ES-I3 (cell line): ENCODE results near the gene SLC7A4.
A peak's percentile ranks its signal among the peaks of the same experiment; 100 is the strongest.
"Not testable (repeated sequence)": the region's sequence is repeated elsewhere in the genome, so short reads cannot be mapped to it uniquely, and the experiment has no call there.

Source experiments
- H3K36me3 ChIP-seq: 2 replicates; pipeline ENCODE4 v1.6.1; 2013; ENCODE audit warnings: mild to moderate bottlenecking, low read length, control low read depth, moderate library complexity; ENCODE audit not compliant: insufficient read depth
- H3K4me1 ChIP-seq: 2 replicates; pipeline ENCODE4 v1.6.1; 2013; ENCODE audit warnings: mild to moderate bottlenecking, control low read depth, low read length; ENCODE audit not compliant: insufficient read depth
- H3K9ac ChIP-seq: 2 replicates; pipeline ENCODE4 v1.6.1; 2013; ENCODE audit warnings: low read depth, mild to moderate bottlenecking, low read length, moderate library complexity
- H3K9me3 ChIP-seq: 2 replicates; pipeline ENCODE4 v1.6.1; 2013; ENCODE audit warnings: mild to moderate bottlenecking, low read length, moderate library complexity; ENCODE audit not compliant: control insufficient read depth, insufficient read depth

SLC7A4 gene

DNA sequence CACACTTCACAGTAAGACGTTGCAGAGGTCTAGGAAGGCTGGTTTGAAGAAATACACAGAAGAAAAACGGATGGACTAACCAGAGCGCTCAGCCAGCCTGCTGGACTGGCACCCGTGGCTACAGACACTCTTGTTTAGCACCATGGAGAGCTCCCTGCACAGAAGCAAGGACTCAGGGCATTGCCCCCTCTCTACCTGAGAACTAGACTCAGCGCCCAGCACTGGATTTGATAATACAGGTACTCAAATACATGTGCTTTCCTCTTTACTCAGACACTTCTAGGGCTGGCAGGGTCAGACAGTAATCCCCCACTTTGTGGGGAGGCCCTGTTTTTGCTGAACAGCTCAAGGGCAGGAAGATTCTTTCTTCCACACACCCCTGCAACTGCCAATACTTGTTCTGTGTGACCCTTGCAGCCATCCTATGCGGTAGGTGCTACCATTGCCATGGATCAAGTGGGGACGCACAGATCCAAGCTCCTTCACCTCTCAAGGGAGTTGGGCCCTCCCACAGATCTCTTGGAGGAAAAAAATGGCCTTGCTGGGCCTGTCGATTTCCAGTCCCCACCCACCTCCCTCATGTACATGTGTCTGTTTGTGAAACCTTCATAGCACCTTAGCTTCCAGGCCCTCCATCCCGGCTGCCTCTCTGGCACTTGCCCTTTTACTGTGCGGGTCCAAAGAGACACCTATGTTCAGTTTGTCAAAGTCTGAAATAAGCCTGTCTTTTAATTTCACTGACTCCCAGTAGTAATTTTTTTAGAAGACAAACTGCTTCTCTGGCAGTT lies 22.5 kb downstream of the SLC7A4 start:
- Histone ChIP-seq H3K9me3 (no peaks in the 10 kb centered on the region), H3K4me1 (peaks cover 2% of the 10 kb centered on the region; the same call in 1 of the 2 replicates), H3K9ac (no peak overlapping the region), H3K36me3 (no peaks in the 10 kb centered on the region)

- H3K9ac ChIP-seq, H3K4me1 ChIP-seq, H3K36me3 ChIP-seq, H3K9me3 ChIP-seq: not testable (repeated sequence)
Measured at GRCh38 chr22:21009208-21009607, 23.2 kb downstream of the SLC7A4 start.

- no peaks in the 10 kb centered on the region; the same call in 1 of the 2 replicates for H3K36me3 ChIP-seq
- H3K4me1 ChIP-seq = no peaks in the 10 kb centered on the region; the same call in 1 of the 2 replicates
- H3K9ac ChIP-seq = no peak overlapping the region
- H3K9me3 ChIP-seq = no peaks in the 10 kb centered on the region
Measured at GRCh38 chr22:21003782-21004181, 28.6 kb downstream of the SLC7A4 start.

DNA sequence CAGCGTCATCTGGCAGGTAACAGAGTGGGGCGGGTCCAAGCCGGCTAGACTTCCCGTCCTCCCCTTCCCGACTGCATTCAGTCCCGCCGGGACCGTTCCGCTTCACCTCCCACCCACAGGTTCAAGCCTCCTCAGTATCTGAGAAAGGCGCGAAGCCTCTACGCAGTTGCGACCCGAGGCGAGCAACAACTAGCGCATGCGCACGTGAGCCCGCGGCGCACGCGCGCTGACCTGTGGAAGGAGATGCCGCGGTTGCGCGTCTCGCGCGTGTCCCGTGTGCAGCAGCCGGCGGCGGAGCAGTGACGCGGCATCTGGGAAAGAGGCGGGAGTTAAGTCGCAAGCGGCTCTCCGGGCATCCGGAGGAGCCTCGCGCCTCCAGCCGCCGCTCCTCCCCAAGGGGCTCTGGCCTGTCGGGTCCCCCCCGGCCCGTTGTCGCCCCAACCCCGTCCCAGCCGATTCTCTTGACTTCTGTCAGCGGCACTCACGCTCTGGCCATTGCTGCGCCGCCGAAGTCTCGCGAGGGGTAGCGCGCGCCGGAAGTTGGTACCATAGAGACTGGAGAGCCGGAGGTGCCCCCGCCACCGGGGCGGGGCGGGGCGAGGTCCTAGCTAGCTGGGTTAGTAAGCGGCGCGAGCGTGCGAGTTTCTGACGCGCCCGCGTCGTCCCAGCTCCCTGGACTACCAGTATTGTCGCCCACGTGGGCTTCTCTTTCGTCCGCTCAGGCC lies 30.6 kb downstream of the SLC7A4 start, which contains the start of gene THAP7:
TSS of gene THAP7 (minus strand) at position 518 of the 725 bp plus-strand sequence. CDS start at position 311, 207 bp downstream.
- no peaks in the 10 kb centered on the region; the same call in 1 of the 2 replicates for H3K36me3 ChIP-seq
- peak within 1 kb of the TSS; percentile 92 for H3K9ac ChIP-seq
- no peaks in the 10 kb centered on the region for H3K9me3 ChIP-seq
- H3K4me1 ChIP-seq = no peaks in the 10 kb centered on the region; the same call in 1 of the 2 replicates

DNA sequence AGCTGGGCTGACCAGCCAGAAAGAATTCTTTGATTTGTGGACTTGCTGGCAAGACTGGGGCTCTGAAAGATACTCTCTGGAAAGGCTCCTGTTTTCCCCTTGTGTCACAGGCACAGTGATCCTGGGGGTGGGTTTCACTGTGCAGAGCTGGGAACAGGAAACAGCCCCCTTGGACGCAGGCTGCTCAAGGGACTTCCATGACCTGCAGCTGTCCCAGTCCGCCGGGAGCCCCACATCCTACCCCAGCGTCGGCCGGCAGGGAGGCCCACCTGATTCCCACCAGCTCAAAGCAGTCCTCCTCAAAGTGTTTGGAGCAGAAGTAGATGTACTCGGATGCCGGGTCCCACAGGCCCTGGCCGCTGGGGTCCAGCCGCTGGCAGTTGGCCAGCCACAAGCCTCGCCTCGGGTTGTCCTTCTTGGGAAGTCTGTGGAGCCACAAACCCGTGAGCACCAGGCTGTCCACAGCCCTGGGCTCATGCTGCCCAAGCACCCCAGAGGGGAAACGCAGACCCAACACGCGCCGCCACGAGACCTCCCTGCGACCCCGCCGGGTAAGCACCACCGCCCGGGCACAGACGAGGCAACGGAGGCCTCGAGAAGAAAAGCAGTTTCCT lies 31.3 kb downstream of the SLC7A4 start:
- Histone ChIP-seq H3K9me3 (no peaks in the 10 kb centered on the region), H3K36me3 (no peaks in the 10 kb centered on the region; the same call in 1 of the 2 replicates), H3K4me1 (no peaks in the 10 kb centered on the region; the same call in 1 of the 2 replicates), H3K9ac (peak overlapping the region; percentile 92)

DNA sequence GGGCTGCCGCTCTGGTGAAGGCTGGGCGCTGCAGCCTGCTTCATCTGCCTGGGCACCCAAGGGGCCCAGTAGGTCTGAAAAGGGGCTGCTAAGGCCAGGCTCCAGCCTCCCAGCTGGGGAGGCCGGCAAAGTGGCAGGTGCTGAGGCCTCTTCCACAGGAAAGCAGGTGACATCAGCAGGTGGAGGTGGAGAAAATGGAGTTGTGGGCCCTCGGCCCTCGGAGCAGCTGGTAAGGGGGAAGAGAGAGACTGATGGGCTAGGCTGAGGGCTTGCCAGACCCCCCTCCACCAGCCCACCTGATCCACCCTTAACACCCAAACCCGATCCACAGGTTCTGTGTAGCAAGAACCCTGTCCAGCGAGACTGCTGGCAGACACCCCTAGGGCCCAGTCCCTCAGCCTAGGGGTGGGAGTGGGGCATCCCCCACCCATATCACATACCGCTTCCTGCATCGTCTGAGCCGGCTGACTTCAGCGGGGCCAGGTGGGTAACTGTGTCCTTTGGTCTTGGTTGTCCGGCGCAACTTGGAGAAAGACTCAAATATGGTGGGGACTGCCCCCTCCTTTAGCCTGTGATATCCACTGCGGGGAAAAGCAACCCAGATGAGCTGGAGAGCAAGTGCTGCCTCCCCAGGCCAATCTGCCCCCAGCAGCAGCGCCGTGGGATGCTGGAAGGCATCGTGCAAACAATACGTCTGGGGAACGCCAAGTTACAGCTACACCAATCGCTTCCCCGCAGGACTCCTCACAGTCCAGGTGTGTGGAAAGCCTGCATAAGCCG lies 32.0 kb downstream of the SLC7A4 start:
- no peaks in the 10 kb centered on the region; the same call in 1 of the 2 replicates for H3K36me3 ChIP-seq
- no peaks in the 10 kb centered on the region for H3K9me3 ChIP-seq
- H3K9ac ChIP-seq = peak overlapping the region; percentile 92
- no peaks in the 10 kb centered on the region; the same call in 1 of the 2 replicates for H3K4me1 ChIP-seq

DNA sequence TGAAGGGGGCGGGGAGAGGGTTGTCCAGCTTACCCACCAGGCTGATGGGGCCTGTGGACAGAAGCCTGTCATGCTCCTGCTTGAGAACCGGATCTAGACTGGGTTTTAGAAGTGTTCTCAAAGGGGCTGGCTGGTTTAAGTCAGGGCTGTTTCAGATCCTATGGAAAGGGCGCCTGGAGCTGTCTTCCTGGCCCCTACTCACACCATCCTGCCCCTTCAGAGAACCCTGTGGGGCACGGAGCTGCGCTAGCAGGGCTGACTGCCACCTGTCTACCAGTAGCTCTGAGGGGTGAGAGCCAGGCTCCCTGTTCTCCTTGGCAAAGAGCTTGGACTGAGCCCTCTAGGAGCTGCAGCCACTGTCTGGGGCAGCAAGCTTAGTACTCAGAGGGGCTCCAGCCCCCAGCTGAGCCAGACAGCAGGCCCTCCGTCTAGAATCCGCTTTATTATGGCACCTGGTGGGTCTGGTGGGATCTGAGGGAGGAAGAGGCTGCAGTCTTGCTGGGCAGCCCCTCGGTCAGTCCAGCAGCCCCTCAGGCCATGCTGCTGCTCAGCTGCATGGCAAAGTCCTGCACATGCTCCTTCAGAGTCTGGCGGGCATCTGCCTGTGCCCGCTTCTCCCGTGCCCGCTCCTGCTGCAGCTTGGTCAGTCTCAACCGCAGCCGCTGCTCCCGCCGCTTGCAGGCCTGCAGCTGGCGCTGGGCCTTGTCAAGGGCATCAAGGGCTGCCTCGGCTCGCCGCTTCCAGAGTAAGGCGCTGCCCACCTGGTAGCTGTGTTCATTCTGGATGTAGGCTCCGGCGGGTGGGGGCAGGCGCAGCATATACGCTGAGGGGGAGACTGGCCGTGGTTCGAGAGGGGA lies 32.8 kb downstream of the SLC7A4 start:
- Histone ChIP-seq H3K36me3 (no peaks in the 10 kb centered on the region; the same call in 1 of the 2 replicates), H3K4me1 (no peaks in the 10 kb centered on the region; the same call in 1 of the 2 replicates), H3K9ac (no peak overlapping the region), H3K9me3 (no peaks in the 10 kb centered on the region)

DNA sequence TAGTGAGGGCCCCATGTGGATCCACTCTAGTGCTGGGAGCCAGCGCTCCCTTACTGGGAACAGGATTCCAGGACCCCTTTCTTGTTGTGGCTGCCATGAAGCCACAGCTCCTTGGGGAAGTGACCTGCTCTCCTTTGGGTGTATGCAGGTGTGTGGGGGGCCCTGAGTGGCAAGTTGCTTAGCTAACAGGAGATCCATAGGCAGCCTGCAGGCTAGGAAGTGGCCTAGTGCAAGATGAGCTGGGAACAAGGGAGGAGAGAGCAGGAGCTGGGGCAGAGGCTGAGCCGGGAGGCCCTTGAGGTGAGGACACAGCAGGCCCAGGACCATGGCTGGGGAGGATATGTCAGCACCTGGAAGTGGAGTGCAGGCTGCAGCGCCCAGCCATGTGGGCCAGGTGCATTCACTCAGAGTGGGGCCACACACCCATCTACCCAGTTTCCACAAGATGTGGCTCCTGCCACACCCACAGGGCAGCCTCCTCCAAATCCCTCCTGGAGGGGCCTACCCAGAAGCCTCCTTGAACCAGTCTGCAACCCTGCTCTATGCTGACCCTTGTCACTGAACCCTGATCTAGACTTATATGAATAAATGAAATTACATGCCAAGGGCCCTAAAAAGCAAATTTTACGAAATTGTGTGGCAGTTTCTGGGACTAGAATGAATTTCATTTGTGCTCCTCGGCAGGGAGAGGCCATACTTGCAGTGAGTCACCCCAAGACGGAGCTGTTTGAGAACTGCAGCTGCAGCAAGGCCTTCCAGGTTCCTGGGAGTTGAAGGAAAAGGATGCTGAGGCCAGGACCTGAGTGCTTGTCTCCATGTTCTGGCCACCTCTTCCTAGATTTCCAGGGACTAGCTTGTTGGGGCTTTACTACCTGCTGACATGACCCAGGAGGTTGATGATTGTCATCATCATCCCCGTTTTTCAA lies 33.7 kb downstream of the SLC7A4 start:
- Histone ChIP-seq H3K9ac (no peak overlapping the region), H3K36me3 (no peaks in the 10 kb centered on the region; the same call in 1 of the 2 replicates)

DNA sequence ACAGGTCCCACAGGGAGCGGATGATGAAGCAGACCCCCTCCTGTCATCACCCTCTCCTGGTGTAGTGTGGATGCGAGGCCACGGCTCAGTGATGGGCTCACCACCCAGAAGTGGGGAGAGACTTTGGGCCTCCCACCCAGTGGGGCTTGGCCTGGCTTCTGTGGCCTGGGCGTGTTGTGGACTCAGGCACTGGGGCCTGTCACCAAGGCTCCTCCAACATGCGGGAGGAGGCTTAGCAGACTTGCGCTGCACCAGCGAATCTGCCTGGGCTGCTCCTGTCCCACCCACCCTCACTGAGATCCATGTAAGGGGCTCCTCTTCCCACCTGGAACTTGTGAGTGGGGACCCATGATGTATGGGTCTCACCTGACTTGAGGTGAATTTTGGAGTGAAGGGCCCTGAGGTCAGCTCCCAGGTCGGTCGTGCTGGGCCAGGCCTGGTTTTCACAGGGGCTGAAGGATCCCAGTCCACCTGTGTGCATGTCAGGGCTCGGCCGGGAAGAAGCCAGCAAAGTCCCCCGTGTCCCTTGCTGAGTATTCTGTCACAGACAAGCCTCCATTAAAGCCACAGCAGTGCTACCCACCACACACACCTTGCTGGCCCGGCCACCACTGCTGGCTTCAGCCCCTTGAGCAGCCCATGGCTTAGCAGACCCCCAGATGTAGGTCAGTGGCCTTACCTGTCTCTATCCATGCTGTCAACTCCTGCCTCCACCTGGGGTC lies 34.7 kb downstream of the SLC7A4 start:
- H3K9me3 ChIP-seq = no peaks in the 10 kb centered on the region
- no peaks in the 10 kb centered on the region; the same call in 1 of the 2 replicates for H3K36me3 ChIP-seq
- no peak overlapping the region for H3K9ac ChIP-seq
- H3K4me1 ChIP-seq = no peaks in the 10 kb centered on the region; the same call in 1 of the 2 replicates

More for the DNA sequence above, 33.7 kb downstream of the SLC7A4 start:
- no peaks in the 10 kb centered on the region; the same call in 1 of the 2 replicates for H3K4me1 ChIP-seq
- no peaks in the 10 kb centered on the region for H3K9me3 ChIP-seq

DNA sequence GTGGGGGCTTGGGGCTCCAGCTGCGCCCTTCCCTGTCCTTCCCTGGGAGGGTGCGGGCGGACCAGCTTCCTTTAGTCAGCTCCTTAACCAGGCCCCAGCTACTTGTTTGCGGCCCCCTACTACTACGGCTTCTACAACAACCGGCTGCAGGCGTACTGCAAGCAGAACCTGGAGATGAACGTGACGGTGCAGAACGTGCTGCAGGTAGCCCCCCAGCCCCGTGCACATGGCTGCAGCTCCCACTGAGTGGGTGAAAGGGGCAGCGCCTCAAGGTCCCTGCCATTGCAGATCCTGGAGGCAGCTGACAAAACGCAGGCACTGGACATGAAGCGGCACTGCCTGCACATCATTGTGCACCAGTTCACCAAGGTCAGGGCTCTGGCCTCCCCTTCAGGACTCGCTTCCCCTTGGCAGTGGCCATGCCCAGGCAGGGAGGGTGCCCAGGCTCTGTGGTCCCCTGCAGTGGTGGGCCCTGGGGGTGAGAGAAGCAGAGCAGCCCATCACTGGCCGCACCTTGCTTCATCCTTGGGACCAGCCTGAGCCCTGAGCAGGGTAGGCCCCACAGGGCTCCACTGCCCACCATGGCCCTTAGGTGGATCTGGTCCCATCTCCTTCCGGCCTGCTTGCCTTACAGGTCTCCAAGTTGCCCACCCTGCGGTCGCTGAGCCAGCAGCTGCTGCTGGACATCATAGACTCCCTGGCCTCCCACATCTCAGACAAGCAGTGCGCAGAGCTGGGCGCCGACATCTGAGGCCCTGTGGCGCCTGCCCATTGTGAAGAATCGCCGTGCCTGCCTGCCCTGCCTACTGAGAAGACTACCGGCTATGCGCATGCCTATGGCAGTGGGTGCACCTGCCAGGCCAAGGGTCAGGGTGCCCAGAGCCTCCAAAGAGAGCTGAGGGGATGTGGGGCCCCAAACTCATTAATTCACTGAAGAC lies 35.5 kb downstream of the SLC7A4 start:
- no peaks in the 10 kb centered on the region; the same call in 1 of the 2 replicates for H3K36me3 ChIP-seq

DNA sequence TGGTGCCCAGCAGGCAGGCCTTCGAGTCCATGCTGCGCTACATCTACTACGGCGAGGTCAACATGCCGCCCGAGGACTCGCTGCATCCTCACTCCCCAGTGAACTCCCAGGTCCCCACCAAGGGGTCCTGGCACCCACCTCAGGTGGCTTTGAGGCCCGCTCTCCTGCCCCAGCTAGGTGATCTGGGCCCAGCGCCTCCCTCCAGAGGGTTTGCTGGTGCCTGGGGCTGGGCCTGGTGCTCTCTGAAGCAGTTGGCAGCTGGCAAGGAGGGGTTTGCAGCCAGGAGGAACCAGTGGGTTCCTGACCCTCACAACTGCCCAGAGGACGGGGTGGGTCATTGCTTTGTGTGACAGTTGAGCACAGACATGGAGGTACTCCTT lies 36.3 kb downstream of the SLC7A4 start:
- Histone ChIP-seq H3K9me3 (no peaks in the 10 kb centered on the region), H3K4me1 (no peaks in the 10 kb centered on the region; the same call in 1 of the 2 replicates), H3K36me3 (no peaks in the 10 kb centered on the region; the same call in 1 of the 2 replicates), H3K9ac (no peak overlapping the region)

More for the DNA sequence above, 35.5 kb downstream of the SLC7A4 start:
- Histone ChIP-seq H3K9me3 (no peaks in the 10 kb centered on the region), H3K9ac (no peak overlapping the region), H3K4me1 (no peaks in the 10 kb centered on the region; the same call in 1 of the 2 replicates)
